Right renal cortex interstitium (tissue), 3 donors: ENCODE measurements around the gene RCBTB1. TPM values are rescaled to one million over a fixed set of nuclear protein-coding genes. Genes with fewer than 3 reads are reported as not detected.

Source experiments
- DNase-seq, 3 donors: peaks; one replicate each; pipeline ENCODE4 v3.0.0-alpha.2; 2013; ENCODE audit warnings: low read depth in 3 of 3, low spot score in 2 of 3
- polyA plus RNA-seq, 3 donors: library from polyadenylated mRNA; unstranded; fragments of 120-200 nt; gene quantifications; one replicate each; pipeline ENCODE4 v1.2.1, GENCODE V29; 2013; ENCODE audit not compliant: insufficient read length in 3 of 3

Gene RCBTB1
- polyA plus RNA-seq, 3 donors, result 38.4 to 45.1 (median 43.0) TPM

GRCh38 chr13:49563516-49563915 is 21.8 kb downstream of the RCBTB1 start:
- DNase-seq, result no peak

DNA sequence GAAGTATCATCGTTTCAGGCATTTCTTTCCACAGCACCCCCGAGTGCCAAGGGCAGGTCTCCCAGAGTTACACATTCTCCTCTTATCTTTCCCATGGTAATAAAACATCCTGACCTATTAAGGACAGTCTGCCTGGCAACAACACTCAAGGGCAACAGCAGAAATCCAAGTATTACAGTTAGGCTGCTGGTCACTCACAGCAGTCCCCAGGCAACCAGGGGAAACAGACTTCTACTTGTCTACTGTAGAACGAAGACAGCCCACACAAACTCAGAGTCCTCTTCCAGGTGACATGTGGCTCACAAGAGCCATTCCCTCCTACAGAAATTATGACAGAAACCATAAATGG is 24.3 kb downstream of the RCBTB1 start:
- DNase-seq, result no peak

DNA sequence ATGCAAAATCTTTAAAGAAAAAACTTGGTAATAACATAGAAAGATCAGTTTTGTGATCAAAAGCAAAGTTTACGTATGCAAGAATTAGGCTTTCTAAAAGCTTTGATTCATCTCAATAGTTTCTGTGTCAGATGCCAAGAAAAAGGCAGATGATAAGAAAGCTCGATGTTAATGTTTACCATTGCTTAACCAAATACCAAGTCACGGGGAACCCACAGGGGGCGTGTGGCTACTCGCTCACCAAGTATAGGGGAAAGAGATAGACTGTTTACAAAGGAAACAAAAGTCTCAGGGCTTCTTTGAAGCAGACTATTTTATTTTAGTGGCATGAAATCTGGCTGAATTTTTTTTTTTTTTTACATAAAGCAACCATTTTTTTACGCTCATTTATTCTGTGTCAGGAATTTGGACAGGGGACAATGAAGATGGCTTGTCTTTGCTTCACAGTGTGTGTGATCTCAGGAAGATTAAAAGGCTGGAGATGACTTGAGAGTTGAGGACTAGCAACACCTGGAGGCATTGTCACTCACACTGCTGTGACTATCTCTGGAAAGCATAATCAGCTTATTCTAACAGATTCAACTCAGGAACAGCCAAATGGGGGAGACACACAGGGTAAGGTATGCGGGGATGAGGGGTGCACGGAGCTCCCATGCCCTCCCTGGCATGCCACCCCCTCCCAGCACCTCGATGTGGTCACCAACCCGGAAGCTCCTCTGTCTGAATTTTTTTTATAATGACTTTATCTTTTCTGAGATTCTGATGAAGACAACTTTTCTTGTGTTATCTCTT is 24.9 kb downstream of the RCBTB1 start:
- no peak for DNase-seq

DNA sequence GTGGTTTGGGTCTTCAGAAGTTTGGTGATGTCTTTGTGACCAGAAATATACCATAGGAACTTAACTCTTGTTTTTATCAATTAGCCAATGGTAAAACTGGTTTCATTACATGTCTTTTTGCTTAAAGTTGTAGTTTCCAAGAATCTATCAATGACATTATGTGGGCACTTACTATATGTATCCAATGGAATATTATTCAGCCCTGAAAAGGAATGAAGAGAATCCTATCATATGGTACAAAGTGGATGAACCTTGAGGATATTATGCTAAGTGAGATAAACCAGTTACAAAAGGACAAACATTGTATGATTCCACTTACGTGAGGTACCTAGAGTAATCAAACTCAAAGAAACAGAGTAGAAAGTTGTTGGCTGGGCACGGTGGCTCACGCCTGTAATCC is 26.4 kb downstream of the RCBTB1 start:
- DNase-seq, result no peak

GRCh38 chr13:49554387-49554786 is 31.0 kb downstream of the RCBTB1 start:
- DNase-seq, result no peak

DNA sequence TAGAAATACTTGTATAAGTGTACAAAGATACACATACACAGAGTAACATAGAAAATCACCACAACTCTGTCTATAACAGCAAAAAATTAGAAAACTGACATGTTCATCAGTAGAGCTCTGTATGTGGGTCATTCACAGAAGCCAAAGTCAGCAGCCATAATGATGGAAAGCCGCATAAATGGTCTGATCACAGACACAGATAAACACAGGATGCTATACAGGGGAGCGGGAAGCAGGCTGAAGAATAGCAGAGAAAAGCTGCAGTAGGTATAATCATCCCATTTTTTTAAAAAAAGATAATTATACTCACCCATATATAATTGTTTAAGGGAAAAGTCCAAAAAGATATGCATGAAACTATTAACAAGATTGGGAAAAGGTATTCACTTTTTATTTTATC is 31.5 kb downstream of the RCBTB1 start:
- DNase-seq, result no peak

GRCh38 chr13:49550942-49551644 is 34.3 kb downstream of the RCBTB1 start:
- no peak for DNase-seq

DNA sequence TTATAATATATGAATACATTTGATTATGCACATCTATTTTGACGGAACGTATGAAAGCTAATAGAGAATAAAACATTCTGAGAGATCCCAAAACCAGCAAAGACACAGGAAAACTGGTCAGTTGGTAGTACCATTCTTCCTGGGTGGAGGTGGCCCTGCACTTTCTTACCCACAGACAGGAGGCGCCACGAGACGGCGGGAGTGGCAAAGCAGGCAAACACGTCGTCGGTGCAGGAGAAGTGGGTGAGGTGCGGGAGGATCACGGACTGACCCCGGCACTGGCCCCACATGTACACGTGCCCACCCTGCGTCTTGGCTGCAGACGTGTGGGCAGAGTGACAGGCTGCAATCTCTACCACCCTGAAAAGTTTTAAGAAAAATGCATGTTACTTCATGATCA is 36.1 kb downstream of the RCBTB1 start:
- no peak for DNase-seq

DNA sequence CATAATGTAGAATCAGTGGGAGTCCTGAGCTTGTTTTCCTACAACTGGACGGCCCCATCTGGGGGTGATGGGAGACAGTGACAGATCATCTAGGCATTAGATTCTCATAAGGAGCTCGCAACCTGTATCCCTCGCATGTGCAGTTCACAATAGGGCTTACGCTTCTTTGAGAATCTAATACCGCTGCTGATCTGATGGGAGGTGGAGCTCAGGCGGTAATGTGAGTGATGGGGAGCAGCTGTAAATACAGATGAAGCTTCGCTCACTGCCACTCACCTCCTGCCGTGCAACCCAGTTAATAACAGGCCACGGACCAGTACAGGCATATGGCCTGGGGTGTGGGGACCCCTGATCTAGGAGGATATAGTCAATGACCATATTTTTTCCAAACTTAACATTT is 38.8 kb downstream of the RCBTB1 start:
- DNase-seq, result no peak

GRCh38 chr13:49545661-49546060 is 39.7 kb downstream of the RCBTB1 start:
- no peak for DNase-seq

DNA sequence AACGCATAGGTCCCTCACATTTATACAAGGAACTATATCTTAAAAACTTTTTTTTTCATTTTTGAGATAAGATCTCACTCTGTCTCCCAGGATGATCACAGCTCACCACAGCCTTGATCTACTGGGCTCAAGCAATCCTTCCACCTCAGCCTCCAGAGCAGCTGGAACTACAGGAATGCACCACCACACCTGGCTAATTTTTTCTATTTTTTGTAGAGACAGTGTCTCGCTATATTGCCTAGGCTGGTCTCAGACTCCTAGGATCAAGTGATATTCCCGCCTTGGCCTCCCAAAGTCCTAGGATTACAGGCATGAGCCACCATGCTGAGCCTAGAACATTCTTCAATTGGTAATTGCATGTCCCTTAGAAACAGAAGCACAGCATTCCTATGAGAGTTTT is 41.7 kb downstream of the RCBTB1 start:
- no peak for DNase-seq

- DNase-seq, result no peak
Measured at GRCh38 chr13:49540552-49540951, 44.8 kb downstream of the RCBTB1 start.

DNA sequence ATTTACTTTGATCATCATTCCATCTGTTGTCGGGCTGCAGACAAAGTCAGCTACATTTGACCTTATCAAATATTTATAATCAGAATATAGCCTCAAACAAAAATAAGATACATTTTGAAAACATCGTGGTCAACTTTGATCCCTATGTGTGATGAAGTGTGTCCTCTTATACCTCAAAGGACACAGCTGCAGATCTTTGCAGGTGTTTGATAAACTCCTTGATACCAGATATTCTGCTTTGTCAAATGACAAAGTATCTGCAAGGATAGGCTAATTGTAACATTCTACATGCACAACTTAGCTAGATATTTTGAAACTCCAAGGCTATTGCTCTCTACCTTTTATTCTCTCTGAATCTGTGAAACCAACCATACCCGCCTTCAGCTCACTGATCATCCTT is 45.6 kb downstream of the RCBTB1 start:
- no peak for DNase-seq

DNA sequence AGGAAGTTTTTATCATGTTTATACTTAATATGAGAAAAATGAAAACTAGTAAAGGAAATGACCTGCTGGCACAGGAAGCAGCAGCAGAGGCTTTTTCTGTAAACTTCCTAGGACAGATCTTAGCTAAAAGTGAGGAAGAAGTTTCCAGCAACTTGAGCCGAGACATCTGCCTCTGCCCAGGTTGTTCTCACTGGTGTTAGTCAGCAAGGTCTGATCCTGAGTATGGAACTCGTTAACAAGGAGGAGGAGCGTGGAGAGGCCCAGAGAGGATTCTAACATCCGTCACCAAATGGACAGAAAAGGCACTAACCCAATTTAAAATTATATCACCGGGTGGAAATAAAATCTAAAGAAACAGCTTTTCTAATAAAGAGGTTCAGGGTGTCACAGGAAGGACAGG is 46.0 kb downstream of the RCBTB1 start:
- no peak for DNase-seq

DNA sequence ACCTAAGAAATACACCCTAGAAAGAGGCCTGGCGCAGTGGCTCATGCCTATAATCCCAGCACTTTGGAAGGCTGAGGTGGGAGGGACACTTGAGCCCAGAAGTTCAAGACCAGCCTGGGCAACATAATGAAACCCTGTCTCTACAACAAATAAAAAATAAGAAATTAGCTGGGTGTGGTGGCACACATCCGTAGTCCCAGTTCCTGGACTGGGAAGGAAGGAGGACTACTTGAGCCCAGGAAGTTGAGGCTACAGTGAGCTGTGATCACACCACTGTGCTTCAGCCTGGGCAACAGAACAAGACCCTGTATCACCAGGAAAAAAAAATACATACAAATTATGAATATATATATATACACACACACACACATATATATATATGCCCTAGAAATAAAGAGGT is 47.0 kb downstream of the RCBTB1 start:
- DNase-seq, result no peak

DNA sequence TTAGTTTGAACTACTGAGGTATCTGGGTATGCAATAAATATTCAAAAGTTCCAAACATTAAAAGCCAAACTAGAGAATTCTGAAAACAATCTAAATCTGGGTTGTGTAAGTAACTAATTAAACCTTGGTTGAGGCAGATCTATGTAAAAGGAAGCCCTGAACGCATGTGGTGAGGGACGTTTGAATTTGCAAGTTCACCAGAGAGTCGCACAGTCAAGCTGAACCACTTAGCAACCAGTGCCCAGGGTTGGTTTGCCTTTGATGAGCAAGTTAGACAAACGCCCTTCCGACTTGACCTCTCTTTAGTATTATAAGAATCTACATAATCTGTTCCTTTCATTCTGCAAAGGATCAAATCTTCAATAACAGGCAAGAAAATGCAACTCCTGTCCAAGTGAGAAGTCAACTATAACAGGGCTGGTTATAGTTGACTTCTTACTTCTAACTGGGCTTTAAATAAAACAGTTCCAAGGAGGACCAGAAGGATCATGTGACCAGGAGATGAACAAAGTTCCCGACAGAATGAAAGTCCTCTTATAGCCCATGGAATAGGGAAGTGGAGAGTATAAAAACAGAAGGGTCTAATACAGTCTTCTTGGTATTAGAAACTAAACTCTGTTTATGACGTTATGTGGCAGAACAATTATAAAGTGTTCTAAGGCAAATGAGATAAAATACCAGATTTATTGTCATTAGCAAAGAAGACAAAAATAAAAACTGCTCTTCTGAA is 49.0 kb downstream of the RCBTB1 start:
- no peak for DNase-seq

DNA sequence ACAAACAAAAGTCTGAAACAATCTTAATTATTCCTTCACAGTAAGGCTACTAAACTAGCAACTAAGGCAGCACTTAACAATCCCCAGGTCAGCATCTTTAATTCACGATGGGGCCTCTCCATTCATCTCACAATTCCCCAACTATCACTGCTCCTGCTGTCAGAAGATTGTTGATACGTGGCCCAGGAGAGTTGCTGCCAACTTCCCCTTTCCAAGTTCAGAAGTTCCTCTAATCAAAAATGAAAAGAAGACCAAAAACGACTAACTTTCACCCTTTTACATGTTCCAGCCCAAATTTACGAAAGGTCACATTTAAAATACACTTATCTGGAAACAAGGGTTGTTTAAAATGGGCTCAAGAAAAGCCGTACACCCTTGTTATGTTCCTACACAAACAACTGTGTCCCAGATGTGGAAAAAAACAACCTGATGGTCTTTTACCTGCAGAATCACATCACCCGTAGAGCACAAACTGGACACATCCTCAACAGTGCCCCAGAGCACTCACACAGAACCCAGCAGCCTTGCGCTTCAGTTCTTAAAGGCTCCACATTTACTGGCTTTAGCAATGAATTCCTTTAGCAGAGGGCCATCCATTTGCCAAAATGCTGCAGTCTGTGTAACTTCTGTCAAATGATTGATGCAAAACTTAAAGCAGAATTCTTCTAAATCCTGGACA is 51.6 kb downstream of the RCBTB1 start:
- DNase-seq, result no peak

DNA sequence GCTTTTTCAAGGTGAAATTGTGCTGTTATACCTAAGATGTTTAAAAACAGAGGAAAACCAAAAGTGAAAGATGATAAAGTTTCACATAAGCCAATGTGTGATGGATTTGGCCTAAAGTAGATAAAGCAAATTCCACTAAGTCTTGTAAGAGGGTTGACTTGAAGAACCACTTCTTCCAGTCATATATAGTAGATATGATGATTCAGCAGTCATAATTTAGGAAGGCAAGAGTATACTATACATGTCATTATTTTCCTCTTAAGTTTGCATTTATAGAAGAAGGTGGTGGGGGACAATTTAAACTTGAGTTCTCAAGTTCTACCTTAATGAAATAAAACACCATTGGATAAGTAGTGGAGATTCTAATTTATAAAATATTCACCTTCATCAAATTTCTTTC is 52.3 kb downstream of the RCBTB1 start:
- DNase-seq, result no peak

DNA sequence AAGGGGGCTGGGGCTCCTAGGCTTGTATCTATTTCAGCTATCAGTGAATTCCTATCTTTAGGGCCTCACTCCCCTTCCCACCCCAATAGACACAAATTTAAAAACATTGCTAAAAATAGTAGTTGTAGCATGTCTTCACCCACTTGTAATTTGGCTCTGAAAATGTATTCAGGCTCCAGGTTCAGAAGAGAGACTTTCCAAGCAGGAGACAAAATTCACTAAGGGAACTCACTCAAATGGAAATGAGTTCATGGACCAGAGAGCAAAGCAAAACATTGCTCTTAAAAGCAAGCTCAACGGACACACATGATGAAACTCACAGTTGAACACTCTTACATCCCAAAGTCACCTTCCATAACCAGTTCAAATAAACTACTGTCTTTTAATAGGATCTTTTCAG is 52.8 kb downstream of the RCBTB1 start:
- DNase-seq, result peak in 1 of 3 donors; percentile 8

DNA sequence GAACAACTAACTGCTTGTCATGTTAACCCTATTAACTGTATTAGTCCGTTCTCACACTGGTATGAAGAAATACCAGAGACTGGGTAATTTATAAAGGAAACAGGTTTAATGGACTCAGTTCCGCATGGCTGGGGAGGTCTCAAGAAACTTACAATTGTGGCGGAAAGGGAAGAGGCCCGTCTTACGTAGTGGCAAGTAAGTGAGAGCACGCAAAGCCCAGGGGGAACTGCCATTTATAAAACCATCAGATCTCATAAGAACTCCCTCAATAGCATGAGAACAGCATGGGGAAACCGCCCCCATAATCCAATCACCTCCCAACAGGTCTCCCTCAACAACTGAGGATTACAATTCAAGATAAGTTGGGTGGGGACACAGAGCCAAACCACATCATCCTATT is 54.9 kb downstream of the RCBTB1 start:
- peak in 1 of 3 donors; percentile 18 for DNase-seq

- DNase-seq, result no peak
Measured at GRCh38 chr13:49528161-49528560, 57.2 kb downstream of the RCBTB1 start.
